Measurements from ENCODE around the gene SCUBE2.

DNA sequence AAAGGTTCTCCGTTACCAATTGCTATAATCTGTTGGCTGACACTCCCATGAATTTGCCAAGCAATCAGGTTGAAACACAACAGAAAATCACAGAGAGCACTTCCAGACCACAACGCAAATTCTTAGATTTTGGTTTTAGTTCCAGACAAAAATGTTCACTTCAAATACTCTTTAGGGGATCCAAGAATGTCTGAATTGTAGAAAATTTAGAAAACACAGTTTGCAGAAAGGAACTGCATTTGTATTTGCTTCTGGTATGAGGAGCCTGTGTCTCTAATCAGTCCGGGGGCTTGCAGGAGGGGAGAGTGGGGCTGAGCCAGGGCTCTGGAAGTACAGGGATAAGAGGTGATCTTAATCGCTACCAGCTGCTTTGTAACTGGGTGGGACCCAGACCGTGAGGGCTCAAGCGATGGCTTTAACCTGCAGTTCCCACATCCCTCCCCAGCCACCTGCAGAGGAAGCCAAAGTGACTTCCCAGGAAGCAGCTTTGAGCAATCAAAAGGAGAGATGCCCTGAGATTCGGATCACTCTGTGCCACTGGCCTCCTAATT lies 18.7 kb downstream of the SCUBE2 start:
- no peak for TF ChIP-seq CTCF (IDR thresholded peaks at IDR 0.05; ENCODE audit: insufficient read depth, low read length, poor library complexity, severe bottlenecking)
- TF ChIP-seq EZH2phosphoT487 (conservative IDR thresholded peaks at IDR 0.05; ENCODE audit: low read length): no peak
